Measurements from ENCODE around the gene PDE4D.
"Not testable (repeated sequence)": the region's sequence is repeated elsewhere in the genome, so short reads cannot be mapped to it uniquely, and the experiment has no call there.

Gene PDE4D

GRCh38 chr5:59769832-59770231 lies 123.7 kb downstream of the PDE4D start:
- no peak for DNase-seq (ENCODE audit: low read depth in 2 of 3, low spot score in 2 of 3)

DNA sequence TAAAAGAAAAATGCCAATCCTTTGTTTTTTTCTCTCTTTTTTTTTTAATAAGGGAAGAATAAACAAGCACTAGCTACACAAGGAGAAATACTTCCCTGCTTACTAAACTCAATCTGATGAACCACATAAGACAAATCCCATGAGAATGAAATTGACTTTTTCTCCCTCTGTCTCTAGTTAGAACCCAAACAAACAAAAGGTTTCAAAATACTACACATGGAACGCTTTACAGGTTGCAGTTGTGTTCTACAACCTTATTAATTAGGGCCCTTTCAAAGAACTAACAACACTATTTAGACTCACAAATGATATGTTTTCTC lies 124.5 kb downstream of the PDE4D start:
- DNase-seq (ENCODE audit: low read depth in 2 of 3, low spot score in 2 of 3): no peak

- no peak for DNase-seq (ENCODE audit: low read depth in 2 of 3, low spot score in 2 of 3)
Observed at GRCh38 chr5:59768152-59769040, 125.1 kb downstream of the PDE4D start.

- no peak for DNase-seq (ENCODE audit: low read depth in 2 of 3, low spot score in 2 of 3)
Observed at GRCh38 chr5:59767681-59768151, 125.8 kb downstream of the PDE4D start.

DNA sequence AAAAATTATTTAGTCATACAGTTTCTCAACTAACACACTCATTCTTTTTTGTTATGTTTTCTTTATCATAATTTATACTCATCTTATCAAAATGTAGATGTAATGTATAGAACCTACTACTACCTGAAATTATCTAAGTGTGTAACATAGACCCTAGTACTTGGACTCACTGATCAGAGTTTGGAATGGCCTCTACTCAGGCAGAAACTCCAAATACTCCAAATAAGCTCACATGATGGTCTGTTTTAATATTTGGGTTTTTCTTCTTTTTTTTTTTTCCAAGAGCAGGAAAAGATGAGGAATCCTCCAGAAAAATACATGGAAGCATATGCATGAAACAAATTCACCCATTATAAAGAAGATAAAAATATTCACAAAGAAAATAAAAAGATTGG lies 126.3 kb downstream of the PDE4D start:
- no peak for DNase-seq (ENCODE audit: low read depth in 2 of 3, low spot score in 2 of 3)

GRCh38 chr5:59766427-59767210 lies 126.9 kb downstream of the PDE4D start:
- no peak for DNase-seq (ENCODE audit: low read depth in 2 of 3, low spot score in 2 of 3)

DNA sequence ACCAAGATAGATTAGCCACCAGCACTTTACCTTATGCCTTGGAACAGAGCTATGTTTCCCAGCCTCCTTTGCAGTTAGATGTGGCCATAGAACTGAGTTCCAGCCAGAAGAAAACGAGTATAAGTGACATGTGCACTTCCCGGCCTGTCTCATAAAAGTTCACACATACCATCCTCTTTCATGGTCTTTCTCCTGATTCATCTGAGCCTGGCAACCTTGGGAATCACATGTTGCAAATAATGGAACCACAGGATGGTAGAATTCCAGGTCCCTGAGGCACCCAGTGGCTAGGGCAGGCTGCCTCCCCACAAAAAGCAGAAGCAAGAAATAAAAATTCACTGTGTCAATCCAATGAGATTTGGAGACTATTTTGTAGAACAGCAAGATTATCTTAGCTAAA lies 128.1 kb downstream of the PDE4D start:
- DNase-seq (ENCODE audit: low read depth in 2 of 3, low spot score in 2 of 3): no peak

GRCh38 chr5:59764361-59764760 lies 129.2 kb downstream of the PDE4D start:
- DNase-seq (ENCODE audit: low read depth in 2 of 3, low spot score in 2 of 3): no peak

DNA sequence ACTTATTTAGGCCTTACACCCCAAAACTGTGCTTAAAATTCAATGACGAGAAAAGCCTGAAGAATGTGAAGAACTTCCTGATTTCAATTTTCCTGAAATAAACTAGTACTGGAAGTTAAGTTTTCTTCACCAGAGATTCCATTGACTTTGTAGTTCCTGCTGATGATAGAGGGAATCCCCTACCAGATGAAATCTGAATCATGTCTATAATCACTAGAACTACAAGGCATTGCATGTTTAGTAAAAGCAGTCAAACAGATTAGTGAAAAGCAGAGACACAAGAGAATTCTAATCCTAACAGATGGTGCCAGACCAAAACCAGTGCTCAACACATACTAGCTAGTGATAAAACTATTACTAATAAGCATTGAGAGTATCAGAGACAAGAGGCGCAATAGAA lies 130.0 kb downstream of the PDE4D start:
- DNase-seq (ENCODE audit: low read depth in 2 of 3, low spot score in 2 of 3): no peak

DNA sequence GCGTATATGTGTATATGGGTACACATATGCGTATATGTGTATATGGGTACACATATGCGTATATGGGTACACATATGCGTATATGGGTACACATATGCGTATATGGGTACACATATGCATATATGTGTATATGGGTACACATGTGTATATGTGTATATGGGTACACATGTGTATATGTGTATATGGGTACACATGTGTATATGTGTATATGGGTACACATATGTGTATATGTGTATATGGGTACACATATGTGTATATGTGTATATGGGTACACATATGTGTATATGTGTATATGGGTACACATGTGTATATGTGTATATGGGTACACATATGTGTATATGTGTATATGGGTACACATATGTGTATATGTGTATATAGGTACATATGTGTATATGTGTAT lies 131.3 kb downstream of the PDE4D start:
- DNase-seq (ENCODE audit: low read depth in 2 of 3, low spot score in 2 of 3): not testable (repeated sequence)

DNA sequence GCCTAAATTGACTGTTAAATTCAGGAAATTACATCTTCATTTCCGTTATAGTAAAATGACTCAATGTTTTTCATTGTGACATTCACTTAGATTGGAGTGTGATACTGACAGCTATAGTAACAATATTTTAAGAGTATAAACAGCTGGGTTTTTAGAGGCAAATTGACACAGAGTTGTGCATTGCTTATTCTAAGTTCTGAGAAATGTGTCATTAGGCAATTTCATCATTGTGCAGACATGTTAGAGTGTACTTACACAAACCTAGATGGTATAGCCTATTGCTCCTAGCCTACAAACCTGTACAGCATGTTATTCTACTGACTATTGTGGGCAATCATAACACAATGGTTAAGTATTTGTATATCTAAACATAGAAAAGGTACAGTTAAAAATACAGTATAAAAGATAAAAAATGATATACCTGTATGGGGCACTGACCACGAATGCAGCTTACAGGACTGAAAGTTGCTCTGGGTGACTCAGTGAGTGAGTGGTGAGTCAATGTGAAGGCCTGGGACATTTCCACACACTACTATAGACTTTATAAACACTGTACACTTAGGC lies 132.7 kb downstream of the PDE4D start:
- DNase-seq (ENCODE audit: low read depth in 2 of 3, low spot score in 2 of 3): no peak

DNA sequence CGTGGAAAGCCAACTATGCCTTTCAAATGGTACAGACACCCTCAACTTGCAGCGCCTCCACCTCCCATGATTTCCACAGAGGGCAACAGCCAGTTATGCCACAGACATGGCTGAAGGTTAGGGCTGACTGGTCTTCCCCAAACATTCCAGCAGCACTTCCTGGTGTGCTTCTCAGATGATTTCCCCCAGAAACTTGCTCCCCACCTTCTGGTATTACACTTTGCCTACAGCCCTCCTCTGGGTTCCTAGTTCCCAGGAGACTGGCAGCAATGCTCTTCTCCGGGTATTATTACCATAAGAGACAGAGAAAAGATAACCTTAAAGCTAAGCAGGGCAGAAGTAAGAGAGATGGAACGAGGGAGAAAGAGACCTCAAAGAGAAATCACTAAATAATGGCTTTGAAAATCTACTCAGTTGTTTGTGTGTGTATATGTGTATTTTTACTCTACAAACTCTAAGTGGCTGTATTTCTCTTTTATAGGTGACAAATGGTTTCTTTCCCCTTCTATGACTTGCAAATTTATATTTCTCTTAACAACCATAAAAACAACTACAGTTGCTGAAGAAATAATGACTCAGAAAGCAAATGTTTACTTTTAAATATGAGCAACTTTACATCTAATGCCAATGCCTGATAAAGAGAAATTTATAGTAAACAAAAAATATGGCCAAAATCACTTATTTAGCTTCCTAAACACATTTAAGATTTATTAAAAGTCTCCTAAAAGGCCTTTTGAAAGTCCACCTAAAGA lies 133.8 kb downstream of the PDE4D start:
- DNase-seq (ENCODE audit: low read depth in 2 of 3, low spot score in 2 of 3): no peak

DNA sequence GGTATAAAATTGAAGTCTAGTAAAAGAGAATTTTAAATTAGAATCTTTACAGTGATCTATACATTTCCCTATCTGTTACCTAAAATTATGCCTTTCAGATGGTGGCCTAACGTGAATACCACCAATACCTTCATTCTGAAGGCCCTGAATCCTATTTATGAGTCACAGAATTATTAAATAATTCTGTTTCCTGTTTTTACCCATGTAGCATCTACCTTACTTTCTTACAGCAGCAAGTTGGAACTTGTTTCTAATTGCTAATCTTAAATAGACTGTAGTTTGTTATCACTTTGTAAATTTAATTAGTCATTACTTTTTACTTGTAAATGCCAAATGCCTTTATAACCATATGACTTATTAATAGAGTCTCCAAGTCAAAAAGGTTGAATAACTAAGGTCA lies 135.0 kb downstream of the PDE4D start:
- DNase-seq (ENCODE audit: low read depth in 2 of 3, low spot score in 2 of 3): no peak

GRCh38 chr5:59757442-59757841 lies 136.1 kb downstream of the PDE4D start:
- no peak for DNase-seq (ENCODE audit: low read depth in 2 of 3, low spot score in 2 of 3)

- DNase-seq (ENCODE audit: low read depth in 2 of 3, low spot score in 2 of 3): no peak
Observed at GRCh38 chr5:59756373-59757035, 137.0 kb downstream of the PDE4D start.

DNA sequence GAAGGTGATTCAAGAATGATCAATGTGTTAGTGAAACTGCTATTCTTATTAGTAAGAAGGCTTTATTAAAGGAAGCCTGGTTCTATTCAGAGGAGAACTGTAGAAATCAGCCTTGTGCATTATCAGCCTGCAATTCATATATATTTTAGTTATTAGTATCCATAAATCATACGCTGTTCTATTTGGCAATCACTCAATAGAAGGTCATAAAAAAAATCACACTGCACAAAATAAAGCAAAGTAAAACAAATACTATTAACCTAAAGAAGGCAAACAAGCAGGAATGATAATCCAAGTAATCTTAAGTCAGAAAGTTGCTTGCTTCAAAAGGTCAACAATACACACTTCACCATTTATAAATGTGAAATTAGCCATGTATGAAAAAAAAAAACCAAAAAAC lies 138.1 kb downstream of the PDE4D start:
- DNase-seq (ENCODE audit: low read depth in 2 of 3, low spot score in 2 of 3): no peak

- DNase-seq (ENCODE audit: low read depth in 2 of 3, low spot score in 2 of 3): no peak
Observed at GRCh38 chr5:59753599-59753998, 139.9 kb downstream of the PDE4D start.

DNA sequence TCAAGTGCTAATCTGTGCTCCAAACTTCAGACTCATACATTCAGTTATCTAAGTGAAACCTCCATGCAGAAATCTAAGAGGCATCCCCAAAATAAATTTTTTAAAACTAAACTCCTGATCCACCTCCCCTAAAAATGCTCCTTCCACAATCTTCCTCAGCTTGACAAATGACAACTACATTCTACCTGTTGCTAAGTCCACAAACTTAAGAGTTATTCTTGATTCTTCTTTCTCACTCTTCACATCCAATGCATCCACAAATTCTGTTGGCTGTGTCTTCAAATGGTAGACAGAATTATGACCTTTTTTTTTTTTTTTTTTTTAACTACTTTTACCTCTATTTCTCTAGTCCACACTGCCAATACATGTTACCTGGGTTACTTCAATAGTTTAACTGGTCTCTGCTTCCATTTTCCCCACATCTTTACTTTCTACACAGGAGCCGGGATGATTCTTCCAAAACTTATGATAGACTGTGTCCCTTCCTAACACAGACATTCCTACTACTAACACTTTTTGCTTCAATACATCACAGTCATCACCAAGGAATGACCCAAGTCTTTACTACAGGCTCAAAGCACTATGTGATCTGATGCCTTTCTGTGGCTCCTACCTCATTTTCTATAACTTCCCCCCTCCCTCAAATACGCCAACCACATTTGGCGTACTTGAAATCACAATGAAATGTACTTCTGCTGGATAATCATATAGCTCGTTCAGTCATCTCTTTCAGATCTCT lies 143.6 kb downstream of the PDE4D start:
- DNase-seq (ENCODE audit: low read depth in 2 of 3, low spot score in 2 of 3): no peak

DNA sequence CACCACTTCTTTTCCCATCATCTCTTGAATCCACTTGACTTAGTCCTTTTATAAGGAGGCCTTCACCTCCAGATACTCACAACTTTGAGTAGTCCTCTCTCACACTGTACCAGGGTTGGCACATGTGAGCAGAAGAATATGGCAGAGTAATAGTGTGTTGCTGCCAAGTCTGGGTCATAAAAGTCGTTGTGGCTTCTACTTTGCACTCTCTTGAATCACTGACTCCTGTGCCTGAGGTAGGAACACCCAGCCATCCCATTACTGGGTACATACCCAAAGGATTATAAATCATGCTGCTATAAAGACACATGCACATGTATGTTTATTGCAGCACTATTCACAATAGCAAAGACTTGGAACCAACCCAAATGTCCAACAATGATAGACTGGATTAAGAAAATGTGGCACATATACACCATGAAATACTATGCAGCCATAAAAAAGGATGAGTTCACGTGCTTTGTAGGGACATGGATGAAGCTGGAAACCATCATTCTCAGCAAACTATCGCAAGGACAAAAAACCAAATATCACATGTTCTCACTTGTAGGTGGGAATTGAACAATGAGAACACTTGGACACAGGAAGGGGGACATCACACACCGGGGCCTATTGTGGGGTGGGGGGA lies 145.4 kb downstream of the PDE4D start:
- not testable (repeated sequence) for DNase-seq (ENCODE audit: low read depth in 2 of 3, low spot score in 2 of 3)
